Measurements from ENCODE around the gene ZBTB14.

DNA sequence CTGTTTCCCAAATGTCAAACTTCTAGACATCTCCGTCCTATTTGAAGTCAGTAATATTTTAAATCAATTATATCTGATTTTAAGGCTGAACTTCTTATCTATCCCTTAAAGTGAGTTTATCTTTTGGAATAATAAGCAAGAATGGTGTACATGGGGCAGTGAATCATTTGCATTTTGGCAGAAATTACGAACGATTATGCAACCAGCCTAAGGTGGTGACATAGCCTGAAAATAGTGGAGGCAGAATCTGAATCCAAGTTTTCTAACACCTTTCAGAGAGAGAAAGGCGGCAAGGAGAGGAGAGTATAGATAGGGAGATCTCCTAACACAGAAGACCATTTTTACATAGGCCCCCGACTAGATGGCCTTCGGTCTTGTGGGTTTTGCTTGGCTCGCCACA, 10.7 kb downstream of the ZBTB14 start:
- TF ChIP-seq SRF (IDR thresholded peaks at IDR 0.05; ENCODE audit: low read depth) = no peak
- no peak for TF ChIP-seq RAD21 (IDR thresholded peaks at IDR 0.05; ENCODE audit: low read depth)
- TF ChIP-seq POLR2AphosphoS5 (IDR thresholded peaks at IDR 0.05; ENCODE audit: low read depth, low read length) = no peak
- TF ChIP-seq, protein P1, sequence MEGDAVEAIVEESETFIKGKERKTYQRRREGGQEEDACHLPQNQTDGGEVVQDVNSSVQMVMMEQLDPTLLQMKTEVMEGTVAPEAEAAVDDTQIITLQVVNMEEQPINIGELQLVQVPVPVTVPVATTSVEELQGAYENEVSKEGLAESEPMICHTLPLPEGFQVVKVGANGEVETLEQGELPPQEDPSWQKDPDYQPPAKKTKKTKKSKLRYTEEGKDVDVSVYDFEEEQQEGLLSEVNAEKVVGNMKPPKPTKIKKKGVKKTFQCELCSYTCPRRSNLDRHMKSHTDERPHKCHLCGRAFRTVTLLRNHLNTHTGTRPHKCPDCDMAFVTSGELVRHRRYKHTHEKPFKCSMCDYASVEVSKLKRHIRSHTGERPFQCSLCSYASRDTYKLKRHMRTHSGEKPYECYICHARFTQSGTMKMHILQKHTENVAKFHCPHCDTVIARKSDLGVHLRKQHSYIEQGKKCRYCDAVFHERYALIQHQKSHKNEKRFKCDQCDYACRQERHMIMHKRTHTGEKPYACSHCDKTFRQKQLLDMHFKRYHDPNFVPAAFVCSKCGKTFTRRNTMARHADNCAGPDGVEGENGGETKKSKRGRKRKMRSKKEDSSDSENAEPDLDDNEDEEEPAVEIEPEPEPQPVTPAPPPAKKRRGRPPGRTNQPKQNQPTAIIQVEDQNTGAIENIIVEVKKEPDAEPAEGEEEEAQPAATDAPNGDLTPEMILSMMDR (IDR thresholded peaks at IDR 0.05 in 2 of 3, conservative IDR thresholded peaks at IDR 0.05 in 1 of 3; ENCODE audit: borderline replicate concordance in 1 of 3, insufficient read depth in 1 of 3, low read depth in 2 of 3, low read length in 2 of 3) = no peak
- no peak for TF ChIP-seq POLR2A (IDR thresholded peaks at IDR 0.05; ENCODE audit: borderline replicate concordance, extremely low read depth, insufficient read depth, insufficient read length)
- TF ChIP-seq, protein P2, sequence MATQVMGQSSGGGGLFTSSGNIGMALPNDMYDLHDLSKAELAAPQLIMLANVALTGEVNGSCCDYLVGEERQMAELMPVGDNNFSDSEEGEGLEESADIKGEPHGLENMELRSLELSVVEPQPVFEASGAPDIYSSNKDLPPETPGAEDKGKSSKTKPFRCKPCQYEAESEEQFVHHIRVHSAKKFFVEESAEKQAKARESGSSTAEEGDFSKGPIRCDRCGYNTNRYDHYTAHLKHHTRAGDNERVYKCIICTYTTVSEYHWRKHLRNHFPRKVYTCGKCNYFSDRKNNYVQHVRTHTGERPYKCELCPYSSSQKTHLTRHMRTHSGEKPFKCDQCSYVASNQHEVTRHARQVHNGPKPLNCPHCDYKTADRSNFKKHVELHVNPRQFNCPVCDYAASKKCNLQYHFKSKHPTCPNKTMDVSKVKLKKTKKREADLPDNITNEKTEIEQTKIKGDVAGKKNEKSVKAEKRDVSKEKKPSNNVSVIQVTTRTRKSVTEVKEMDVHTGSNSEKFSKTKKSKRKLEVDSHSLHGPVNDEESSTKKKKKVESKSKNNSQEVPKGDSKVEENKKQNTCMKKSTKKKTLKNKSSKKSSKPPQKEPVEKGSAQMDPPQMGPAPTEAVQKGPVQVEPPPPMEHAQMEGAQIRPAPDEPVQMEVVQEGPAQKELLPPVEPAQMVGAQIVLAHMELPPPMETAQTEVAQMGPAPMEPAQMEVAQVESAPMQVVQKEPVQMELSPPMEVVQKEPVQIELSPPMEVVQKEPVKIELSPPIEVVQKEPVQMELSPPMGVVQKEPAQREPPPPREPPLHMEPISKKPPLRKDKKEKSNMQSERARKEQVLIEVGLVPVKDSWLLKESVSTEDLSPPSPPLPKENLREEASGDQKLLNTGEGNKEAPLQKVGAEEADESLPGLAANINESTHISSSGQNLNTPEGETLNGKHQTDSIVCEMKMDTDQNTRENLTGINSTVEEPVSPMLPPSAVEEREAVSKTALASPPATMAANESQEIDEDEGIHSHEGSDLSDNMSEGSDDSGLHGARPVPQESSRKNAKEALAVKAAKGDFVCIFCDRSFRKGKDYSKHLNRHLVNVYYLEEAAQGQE (IDR thresholded peaks at IDR 0.05; ENCODE audit: low read depth) = no peak
- no peak for TF ChIP-seq FOSL1 (IDR thresholded peaks at IDR 0.05; ENCODE audit: low read depth)
- TF ChIP-seq EZH2 (IDR thresholded peaks at IDR 0.05) = no peak
- no peak for TF ChIP-seq TCF7L2 (IDR thresholded peaks at IDR 0.05; ENCODE audit: borderline replicate concordance, extremely low read depth, insufficient read depth, insufficient read length)
